DOHH2 (cell line): Measurements from ENCODE around the gene GRK2.

Experiments
- EZH2phosphoT487 ChIP-seq: fragments of 200-600 bp; sonication (generic); IDR thresholded peaks from 2 replicates; pipeline ENCODE4 v1.6.1; 2017; ENCODE audit warnings: borderline replicate concordance, mild to moderate bottlenecking, antibody characterized with exemption, low read length, moderate library complexity, mixed read lengths
- TF ChIP-seq, protein P1 (sequence below): fragments of 200-600 bp; sonication (generic); IDR thresholded peaks from one replicate; pipeline ENCODE4 v1.5.1; 2014; ENCODE audit warnings: antibody characterized with exemption, mild to moderate bottlenecking, low read depth, low read length; ENCODE audit not compliant: poor library complexity, severe bottlenecking

DNA sequence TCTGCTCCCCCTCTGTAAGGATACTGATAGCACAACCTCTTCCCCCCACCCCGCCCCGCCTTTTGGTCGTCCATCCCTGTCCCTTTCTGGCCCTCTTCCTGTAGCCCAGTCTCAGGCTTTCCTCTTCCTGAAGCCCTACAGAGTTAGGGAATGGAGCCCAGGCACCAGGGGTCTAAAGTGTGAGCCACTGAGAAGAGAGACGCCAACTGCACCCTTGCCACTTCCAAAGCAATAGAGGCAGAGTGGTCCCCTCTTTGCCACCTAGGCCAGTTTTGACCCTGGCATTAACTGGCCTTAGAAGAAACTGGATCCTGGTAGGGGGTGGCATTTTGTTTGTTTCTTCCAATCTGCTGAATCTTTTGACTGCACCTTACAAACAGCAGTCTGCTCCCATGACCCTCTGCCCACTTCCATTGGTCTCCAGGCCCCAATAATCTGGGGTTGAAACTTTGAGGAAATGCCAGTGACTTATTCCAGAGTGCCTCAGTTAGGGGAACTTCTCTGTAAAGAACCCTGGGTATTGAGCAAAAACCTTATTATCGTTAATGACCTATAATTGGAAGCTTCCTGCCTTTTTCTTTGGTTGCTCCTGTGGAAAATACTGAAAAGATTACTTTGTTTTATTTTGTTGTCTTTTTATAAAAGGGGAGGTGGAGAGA lies 9.7 kb upstream of the GRK2 start:
- TF ChIP-seq, protein P1, sequence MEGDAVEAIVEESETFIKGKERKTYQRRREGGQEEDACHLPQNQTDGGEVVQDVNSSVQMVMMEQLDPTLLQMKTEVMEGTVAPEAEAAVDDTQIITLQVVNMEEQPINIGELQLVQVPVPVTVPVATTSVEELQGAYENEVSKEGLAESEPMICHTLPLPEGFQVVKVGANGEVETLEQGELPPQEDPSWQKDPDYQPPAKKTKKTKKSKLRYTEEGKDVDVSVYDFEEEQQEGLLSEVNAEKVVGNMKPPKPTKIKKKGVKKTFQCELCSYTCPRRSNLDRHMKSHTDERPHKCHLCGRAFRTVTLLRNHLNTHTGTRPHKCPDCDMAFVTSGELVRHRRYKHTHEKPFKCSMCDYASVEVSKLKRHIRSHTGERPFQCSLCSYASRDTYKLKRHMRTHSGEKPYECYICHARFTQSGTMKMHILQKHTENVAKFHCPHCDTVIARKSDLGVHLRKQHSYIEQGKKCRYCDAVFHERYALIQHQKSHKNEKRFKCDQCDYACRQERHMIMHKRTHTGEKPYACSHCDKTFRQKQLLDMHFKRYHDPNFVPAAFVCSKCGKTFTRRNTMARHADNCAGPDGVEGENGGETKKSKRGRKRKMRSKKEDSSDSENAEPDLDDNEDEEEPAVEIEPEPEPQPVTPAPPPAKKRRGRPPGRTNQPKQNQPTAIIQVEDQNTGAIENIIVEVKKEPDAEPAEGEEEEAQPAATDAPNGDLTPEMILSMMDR = no peak
- no peak for TF ChIP-seq EZH2phosphoT487
